ENCODE results near the gene MEIOSIN.
A peak's percentile ranks its signal among the peaks of the same experiment; 100 is the strongest.
"Not testable (repeated sequence)": the region's sequence is repeated elsewhere in the genome, so short reads cannot be mapped to it uniquely, and the experiment has no call there.

Gene MEIOSIN

DNA sequence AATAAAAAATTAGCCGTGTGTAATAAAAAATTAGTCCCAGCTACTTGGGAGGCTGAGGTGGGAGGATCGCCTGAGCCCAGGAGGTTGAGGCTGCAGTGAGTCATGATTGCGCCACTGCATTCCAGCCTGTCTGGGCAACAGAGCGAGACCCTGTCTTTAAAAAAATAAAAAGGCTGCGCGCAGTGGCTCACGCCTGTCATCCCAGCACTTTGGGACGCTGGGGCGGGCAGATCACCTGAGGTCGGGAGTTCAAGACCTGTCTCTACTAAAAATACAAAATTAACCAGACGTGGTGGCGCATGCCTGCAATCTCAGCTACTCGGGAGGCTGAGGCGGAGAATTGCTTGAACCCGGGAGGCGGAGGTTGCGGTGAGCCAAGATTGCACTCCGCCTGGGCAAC lies 4.6 kb upstream of the MEIOSIN start:
- not testable (repeated sequence) for DNase-seq

DNA sequence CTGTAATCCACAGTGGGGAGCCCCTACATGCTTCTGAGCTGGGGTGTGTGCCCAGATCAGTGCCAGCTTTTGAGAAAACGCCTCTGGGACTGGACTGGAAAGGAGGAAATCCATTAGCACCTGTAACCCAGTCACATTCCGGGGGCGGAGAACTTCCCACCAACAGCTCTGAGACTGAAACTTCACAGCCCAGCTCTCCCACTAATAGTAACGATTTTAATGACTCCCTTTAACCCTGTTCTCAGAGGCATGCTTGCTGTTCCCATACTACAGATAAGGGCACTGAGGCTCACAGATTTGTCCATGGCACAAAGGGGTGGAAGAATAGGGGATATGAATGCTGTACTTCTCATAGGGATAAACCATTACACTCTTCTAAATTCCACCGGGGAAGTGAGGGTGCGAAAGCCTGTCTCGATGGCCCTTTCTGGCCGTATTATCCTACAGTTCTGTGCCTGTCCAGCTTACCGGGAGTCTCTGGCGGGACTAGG lies 3.4 kb upstream of the MEIOSIN start:
- no peak for DNase-seq

DNA sequence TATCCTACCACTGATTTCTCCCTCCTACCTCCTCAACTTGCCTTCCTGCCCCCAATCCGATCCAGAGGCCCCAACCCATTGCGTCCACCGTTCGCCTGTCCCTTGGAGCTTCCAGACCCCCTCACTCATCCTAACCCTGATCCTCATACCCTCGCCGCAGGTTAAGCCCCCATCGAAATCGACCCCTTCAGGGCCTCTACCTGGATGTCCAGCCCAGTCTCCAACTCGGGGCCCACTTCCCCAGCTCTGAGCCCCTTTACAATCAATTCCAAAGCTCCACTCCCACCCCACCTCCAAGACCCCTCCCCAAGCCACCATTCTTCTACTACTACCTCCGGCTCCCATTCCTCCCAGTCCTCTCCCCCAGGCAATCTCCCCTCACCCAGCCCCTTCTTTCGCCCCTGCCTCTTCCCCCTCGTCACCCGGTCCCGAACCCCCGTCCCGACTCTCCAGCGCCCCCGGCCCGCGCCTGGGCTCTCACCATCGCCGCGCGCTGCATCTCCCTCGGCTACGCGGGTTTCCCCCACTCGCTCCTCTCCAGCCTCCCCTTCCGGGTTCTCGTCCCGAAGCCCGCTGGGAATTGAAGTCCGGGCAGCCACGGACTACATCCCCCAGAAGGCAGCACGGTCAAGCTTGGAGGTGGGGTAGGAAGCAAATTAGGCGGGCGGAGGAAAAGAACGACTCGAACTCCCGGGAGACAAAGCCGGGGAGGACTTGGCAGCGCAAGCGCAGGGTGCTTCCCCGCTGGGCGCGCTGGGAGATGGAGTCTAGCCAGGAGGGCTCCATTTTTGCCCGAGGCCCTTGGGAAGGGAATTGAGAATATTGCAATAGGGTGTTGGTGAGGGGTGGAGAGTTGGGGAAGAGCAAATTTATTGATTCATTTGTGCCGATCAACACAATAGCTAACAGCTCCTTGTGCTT lies 2.6 kb upstream of the MEIOSIN start, which contains the start of gene FBXO46:
FBXO46 (minus strand) TSS at position 529 of the 921 bp plus-strand sequence. CDS start 17,401 bp downstream, outside the sequence.
- peak; percentile 86 for DNase-seq

DNA sequence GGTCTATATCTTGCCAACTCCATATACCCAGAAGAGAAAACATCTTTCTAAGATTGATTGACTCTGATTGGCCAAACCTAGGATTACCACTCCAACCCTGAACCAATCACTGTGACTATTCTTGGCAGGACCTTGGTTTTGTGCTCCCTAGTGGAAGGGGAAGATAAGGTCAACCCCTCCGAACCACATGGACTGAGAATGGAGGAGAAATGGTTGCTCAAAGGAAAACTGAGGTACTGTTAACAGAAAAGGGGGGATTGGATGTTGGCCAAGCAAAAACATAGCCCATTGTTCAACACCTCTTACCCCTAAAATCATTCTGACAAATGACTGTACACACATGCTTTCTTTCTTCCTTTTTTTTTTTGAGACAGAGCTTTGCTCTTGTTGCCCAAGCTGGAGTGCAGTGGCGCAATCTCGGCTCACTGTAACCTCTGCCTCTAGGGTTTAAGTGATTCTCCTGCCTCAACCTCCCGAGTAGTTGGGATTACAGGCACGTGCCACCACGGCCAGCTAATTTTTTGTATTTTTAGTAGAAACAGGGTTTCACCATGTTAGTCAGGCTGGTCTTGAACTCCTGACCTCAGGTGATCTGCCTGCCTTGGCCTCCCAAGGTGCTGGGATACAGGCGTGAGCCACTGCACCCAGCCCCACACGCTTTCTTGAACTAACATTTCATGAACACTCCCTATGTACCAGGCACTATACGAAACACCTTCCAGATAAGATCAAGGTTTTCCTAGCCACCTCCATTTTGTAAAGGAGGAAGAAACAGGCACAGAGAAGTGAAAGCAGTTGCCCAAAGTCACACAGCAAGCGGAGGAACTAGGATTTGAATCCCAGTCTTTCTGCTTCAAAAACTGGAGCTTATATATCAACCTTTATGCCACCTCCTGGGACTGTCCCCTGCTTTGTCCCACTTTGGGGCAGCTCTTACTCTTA lies 6.5 kb downstream of the MEIOSIN start:
- DNase-seq: no peak

DNA sequence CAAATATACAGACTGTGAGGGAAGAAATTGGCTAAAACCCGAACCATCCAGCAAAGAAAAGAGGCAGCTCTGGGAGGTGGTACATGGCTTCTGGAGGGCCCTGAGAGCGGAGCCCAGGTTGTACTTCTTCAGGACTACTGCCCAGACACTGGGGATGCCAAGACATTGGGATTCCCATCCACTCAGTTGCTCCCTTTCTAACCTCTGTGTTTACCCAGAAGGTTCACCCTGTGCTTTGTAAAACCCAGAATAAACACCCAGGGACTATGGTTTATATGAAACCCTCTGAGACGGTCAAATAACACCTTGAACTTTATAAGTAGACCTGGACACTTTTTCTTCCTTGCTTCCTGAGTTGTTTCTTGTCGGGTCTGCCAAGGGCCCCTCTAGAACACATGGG lies 9.7 kb downstream of the MEIOSIN start:
- DNase-seq: no peak

DNA sequence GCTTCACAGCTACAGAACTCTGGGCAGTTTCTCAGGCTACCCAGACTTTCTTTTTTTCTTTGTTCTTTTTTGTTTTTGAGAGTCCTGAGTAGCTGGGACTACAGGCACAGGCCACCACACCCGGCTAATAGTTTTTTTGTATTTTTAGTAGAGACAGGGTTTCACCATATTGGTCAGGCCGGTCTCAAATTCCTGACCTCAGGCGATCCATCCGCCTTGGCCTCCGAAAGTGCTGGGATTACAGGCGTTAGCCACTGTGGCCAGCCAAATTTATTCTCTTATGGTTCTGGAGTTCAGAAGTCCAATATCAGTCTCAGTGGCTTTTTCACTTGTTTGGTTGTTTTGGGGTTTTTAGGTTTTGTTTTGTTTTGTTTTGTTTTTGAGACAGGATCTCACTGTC lies 12.4 kb downstream of the MEIOSIN start:
- DNase-seq: no peak

DNA sequence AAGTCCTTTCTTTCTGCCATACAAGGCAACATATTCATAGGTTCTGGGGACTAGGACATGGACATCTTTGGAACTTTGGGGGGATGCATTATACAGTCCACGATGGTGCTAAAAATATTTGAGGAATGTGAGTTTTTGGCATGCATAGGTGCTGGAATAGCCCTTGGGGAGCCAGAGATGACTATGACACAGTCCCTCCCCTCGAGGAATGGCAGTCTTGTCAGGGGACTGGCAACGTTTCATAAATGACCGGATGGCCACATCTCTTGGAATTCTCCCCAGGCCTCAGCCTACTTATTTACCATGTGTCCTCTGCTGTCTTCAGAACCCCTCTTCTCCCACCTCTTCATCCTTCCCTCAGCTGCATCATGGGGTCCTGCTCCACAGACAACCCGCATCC lies 13.6 kb downstream of the MEIOSIN start:
- no peak for DNase-seq

DNA sequence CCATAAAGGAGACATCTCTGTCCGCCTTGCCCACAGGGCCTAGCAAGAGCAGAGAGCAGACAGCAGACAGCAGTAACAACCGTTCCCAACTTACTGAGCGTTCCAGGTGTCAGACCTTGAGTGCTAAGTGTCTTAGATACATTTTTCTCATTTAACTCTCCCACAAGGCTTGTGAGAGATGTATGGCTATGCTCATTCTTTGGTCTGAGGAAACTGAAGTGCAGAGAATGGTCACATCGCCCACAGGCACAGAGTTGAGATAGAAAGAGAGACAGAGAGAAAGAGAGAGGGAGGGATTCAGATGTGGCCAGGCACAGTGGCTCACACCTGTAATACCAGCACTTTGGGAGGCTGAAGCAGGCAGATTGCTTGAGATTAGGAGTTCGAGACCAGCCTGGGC lies 14.3 kb downstream of the MEIOSIN start:
- DNase-seq: no peak

DNA sequence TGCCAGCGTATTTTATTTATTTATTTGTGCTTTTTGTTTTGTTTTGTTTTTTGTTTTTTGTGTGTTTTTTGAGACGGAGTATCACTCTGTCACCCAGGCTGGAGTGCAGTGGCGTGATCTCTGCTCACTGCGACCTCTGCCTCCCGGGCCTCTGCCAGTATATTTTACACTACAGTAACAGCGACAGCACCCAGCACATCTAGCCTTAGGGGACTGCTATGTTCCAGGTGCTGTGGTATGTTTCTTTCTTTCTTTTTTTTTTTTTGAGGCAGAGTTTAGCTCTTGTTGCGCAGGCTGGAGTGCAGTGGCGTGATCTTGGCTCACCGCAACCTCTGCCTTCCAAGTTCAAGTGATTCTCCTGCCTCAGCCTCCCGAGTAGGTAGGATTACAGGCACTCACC lies 18.2 kb downstream of the MEIOSIN start:
- not testable (repeated sequence) for DNase-seq

DNA sequence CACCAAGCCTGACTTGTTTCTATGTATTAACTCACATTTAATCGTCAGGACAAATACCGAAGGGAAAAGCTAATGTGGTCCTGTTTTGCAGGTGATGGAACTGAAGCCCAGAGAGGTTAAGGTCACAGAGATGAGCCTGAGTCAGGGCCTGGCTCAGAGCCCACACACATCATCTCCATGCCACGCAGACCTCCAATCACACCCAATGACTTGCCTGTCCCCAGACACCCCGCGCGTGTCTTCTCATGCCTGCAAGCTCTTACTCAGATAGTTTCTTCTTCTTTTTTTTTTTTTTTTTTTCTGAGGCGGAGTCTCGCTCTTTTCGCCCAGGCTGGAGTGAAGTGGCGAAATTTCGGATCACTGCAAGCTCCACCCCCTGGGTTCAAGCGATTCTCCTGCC lies 19.4 kb downstream of the MEIOSIN start:
- DNase-seq: no peak

DNA sequence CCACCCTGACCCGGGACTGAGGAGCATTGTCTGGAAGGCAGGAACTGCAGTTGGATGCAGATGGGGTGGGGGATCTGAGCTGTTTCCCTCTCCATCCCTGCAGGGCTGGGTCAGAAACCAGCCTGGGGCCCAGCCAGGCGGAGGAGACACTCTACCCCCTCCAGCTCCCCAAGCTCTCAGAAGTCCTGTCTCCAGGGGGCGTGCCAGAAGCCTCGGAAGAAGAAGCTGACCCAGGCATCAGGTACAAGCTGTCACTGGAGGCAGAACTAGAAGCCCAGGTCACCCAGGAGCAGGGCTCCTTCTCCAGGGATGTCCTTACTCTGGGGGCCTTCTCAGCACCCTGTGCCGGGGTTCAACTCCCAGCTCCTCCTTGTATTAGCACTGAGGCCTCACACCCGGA lies 20.3 kb downstream of the MEIOSIN start:
- DNase-seq: no peak

DNA sequence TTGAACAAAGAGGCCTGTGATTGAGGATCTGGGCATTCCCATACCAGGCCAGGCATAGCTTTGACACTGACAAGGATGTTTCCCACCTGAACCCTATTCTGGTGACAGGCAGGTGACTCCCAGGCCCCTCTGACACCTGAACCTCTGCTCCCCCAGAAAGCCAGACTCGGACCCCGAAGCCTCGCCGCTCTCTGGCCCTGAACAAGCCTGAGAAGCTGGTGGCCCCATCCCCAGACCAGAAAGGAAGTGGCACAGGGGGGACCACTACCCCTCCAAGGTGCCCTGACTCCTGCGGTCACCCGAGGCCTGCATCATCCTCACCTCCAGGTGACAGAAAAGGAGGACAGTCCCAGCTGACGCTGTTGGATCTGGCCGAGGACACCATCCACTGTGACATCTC lies 21.1 kb downstream of the MEIOSIN start:
- DNase-seq: no peak

DNA sequence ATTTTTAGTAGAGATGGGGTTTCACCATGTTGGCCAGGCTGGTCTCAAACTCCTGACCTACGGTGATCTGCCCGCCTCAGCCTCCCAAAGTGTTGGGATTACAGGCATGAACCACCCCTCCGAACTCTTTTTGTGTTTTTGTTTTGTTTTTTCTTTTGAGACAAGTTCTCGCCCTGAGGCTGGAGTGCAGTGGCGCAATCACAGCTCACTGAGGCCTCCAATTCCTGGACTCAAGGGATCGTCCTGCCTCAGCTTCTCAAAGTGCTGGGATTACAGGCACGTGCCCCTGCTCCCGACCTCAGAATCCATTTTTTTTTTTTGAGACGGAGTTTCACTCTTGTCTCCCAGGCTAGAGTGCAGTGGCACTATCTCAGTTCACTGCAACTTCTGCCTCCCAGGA lies 24.5 kb downstream of the MEIOSIN start:
- no peak for DNase-seq

DNA sequence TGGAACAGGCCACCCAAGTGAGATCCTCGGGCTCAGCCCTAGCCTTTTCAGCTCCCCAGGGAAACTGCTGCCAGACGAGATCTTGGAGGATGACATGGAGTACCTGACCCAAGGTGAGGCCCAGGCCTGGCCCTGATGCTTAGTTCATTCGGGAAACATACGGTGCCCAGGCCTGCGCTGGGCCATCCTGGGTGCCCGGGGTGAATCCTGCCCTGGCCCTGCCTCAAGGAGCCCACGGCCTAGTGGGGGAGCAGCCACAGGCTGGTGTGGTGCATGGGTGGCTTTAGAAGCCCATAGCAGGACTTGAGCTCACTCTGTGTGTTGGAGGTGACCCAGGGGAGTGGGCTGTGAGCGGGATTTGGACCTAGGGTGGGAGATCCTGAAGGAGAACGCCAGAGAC lies 25.7 kb downstream of the MEIOSIN start:
- DNase-seq: no peak

DNA sequence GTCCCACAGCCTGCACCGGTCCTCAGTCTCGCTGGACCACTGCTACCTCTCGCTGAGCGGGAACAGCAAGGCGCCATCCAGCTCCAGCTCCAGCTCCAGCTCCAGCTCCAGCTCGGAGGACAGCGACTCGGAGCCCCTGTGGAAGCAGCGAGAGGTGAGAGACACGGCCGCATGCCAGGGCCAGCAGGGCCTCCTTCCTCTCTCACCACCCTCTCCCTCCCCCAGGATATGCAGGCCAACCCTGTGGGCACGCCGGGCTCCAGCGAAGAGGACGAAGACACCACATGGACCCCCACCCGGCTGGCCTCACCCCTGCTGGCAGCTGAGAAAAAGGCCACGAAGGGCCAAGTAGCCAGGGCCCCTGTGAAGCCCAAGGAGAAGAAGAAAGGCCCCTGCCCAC lies 28.5 kb downstream of the MEIOSIN start:
- no peak for DNase-seq

DNA sequence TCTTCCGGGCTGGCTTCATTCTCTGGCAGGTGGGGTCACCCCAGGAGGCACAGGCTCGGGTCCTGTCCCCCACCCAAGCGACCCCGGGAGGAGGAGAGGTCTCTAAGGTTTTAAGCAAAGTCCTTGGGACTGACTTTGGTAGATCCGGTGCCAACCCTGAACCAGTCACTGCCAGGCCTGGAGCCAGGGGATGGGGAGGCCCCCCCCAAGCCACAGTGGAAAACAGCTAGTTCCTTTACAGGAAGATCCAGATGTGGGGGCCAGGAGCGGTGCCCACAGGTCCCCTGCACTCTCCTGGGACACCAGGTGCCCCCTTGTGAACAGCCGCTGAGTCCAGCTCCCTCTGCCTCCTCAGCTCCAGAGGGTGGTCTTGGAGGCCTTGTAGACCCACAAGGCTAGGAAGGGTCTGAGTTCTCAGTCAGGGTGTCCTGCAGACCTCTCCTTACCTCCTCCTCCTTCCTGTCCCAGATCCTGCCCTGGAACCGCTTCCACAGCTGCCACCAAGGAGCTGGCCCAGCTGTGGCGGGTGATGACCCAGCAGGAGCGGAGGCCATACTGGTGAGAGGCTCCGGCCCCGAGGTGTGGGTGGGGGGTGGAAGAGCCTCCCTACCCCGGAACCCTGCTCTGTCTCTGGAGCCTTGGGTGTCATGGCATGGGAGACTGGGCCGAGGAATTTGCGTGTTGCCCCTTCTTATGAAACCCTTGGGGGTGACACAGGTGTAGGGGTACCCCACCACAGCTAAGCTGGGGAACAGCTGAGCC lies 29.8 kb downstream of the MEIOSIN start:
- DNase-seq: no peak

DNA sequence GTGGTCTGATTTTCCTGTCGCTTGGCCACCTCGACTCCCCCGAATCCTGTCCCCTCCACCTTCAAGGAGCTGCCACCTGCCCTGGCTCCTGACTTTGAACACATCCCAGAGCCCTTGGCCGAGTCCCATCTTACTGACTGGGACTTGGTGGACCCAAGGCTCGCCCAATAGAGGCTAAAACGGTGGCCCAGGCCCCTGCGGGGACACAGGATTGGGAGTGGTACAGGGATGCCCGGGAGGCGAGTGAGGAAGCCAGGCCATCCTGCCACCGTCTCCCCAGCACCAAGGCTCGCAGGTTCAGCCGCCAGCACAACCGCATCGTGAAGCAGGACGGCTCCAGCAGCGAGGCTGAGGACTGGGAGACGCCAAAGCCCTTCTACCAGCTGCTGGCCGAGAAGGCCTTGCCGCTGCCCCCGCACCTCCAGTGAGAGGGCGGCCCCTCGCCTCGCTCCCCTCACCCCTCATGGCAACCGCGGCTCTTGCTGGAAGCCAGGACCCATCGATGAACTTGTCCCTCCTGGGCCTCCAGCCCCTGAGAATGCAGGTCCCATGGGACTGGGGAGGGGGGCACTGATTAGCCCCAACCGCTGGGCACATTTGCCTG lies 30.6 kb downstream of the MEIOSIN start:
- no peak for DNase-seq

DNA sequence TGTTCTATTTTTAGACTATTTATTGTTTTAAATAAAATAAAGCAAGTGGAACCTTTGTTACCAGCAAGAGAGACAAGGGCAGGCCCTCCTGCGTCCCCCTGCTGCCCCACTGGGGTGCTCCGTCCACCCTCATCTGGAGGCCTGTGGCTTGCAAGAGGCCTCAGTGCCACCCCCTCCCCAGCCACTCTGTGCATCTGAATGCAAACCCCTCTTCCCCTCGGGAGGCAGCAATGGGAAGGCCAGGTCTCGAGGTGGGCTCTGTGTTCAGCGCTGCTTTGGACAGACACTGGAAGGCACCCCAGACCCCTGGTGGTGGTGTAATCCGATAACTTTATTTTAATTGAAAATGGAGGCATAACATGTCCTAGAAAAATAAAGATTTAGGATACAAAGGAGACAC lies 31.2 kb downstream of the MEIOSIN start:
- no peak for DNase-seq

DNA sequence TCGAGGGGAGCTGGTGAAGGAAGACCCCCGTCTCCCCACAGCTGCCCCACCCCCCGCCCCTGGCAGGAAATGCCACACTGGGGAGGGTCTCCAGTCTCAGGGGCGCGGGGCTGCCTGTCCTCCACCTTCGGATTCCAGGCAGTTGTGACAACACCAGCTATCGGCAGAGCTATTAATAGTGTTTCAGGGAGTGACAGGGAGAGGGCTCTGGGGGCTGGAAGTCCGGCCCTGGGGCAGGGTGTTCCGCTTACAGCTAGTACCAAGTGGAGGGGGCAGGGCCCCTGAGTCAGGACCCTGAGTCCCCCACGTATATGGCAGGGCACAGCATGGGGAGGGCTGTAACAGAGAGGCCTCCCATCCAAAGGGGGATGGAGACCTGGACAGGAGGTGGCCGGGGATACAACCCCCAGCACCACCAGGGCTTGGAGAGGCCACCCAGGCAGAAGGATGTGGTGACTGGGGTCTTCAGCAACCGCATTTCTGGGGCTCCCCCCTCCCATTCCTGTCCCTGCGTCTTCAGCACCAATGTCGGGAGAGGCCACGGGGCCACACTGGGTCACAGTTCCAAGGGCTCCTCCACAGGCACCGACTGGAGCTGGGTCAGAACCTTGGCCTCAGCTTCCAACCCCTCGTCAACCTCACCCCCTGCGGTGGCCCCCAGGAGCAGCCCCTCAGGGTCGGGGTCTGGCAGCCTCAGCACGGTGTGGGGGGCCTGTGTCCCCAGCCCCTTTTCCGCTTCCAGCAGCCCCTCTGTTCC lies 31.9 kb downstream of the MEIOSIN start:
- DNase-seq: no peak

DNA sequence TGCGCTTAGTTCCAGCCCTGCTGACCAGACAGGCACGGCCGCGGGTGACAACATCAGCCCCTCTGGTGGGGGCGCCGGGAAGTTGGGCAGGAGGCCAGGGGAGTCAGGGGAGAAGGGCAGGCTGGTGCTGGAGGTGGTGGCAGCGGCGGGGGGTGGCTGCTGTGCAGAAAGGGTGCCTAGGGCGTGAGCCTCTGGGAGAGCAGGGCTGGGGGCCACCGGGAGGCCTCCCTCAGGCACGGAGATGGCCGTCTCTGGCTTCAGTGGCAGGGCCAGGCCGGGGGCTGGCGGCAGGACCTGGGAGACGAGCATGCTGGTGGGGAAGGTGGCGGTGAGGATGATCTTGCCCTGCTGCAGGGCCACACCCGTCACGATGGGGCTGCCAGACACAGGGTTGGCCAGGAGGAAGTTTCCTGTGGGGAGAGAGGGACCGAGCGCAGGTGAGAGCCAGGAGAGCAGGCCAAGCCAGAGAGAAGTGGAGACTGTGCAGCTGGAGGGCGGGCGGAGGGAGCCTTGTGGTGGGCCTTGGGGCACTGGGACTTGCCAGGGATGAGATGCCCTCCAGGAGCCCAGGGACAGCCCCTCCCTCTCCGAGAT lies 32.6 kb downstream of the MEIOSIN start:
- no peak for DNase-seq

DNA sequence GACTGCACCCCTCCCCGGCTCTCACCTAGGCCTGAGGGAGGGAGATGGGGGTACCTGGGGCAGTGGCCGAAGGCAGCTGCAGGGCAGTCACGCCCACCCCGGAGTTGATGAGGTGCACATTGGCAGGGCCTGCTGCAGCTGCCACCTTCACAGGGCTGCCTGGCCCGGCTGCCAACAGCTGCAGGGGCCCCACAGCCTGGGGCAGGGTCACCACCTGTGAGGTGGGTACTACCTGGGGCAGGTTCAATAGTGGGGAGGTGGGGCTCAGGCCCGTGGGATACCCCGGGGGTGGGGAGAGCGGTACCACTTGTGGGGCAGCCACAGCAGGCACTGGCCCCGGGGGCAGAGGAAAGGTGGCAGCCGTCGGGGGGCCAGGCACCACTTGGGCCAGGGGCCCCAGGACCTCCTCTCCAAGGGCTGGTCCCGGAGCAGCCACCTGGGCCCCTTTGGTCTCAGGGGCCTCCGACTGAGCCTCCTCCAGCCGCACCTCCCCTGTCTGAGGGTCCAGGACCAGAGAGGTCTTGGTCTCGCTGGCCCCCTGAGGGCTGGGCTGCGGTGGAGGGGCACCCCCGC lies 33.1 kb downstream of the MEIOSIN start:
- DNase-seq: no peak
